GM19452 (cell line): ENCODE results near the gene DPPA2.
"Not testable (repeated sequence)": the region's sequence is repeated elsewhere in the genome, so short reads cannot be mapped to it uniquely, and the experiment has no call there.

Source experiments
- ATAC-seq: cut with Tn5 transposase; IDR thresholded peaks from one replicate; pipeline ENCODE4 v1.9.1; 2021; ENCODE audit not compliant: unreplicated experiment

DPPA2 gene, protein sequence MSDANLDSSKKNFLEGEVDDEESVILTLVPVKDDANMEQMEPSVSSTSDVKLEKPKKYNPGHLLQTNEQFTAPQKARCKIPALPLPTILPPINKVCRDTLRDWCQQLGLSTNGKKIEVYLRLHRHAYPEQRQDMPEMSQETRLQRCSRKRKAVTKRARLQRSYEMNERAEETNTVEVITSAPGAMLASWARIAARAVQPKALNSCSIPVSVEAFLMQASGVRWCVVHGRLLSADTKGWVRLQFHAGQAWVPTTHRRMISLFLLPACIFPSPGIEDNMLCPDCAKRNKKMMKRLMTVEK

DNA sequence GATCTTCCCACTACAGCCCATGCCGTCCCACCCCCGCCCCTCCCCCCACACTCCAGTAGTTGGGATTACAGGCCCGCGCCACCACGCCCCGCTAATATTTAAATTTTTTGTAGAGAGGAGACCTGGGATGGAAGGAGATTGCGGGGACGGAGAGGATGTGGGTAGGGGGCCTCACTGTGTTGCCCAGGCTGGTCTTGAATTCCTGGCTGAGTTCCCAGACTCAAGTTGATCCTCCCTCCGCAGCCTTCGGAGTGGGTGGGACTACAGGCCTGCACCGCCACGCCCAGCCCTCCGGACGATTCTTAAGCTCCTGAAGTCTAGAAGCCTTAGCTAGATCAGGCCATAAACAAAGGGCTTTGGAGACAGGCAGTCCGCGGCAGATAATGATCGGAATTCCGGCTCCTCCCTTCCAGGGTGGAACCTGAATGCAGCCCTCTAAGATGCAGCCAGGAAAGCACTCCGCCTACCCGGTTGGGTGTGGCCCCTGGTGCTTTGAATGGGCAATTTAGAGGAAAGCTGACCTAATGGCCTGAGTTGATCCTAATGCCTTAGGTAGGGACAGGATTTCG is at the start of gene DPPA2:
TSS of gene DPPA2 (minus strand) at position 356 of the 569 bp plus-strand sequence. CDS start 1,975 bp downstream, outside the sequence.
- ATAC-seq = no peak

DNA sequence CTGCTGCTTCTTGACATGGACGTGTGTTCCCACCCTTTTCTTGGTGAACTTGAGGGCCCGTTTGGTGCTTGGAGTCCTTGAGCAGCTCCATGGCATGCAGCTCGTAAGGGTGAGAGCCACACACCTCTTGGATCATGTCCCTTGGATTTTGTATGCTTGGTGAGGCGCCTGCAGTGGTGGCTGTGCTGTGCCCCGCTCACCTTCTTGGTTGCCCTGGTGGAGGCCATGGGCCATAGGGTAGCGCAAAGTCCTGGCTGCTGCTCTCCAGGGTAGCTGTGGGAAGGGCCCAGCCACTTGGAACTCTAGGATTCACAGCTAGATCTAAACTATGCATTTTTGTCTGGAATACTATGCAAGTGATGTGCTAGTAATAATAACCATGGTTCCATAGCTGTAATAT is 47.8 kb upstream of the DPPA2 start:
- ATAC-seq = no peak

DNA sequence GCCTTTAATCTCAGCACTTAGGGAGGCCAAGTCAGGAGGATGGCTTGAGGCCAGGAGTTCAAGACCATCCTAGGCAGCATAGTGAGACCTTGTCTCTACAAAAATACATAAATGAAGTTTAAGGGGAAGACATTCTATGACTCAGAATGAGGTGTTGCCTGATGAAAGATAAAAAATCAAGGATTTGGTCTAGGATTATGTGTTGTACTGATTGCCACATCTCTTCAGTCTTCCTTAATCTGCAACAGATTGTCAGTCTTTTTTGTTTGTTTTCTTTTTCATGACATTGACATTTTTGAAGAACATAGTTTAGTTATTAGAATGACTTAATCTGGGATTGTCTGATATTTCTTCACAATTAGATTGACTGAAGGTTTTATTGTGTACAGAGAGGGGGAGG is 47.3 kb upstream of the DPPA2 start:
- ATAC-seq = no peak

DNA sequence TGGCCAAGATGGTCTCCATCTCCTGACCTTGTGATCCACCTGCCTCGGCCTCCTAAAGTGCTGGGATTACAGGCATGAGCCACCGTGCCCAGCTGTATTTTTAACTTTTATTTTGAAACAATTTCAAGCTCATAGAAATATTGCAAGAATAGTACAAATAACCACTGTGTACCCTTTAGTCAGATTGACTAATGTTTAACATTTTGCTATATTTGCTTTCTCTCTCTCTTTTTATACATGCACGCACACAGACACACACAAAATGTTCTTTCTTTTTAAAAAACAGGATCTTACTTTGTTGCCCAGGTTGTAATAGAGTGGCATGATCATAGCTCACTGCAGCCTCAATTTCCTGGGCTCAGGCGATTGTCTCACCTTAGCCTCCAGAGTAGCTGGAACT is 46.5 kb upstream of the DPPA2 start:
- ATAC-seq = no peak

DNA sequence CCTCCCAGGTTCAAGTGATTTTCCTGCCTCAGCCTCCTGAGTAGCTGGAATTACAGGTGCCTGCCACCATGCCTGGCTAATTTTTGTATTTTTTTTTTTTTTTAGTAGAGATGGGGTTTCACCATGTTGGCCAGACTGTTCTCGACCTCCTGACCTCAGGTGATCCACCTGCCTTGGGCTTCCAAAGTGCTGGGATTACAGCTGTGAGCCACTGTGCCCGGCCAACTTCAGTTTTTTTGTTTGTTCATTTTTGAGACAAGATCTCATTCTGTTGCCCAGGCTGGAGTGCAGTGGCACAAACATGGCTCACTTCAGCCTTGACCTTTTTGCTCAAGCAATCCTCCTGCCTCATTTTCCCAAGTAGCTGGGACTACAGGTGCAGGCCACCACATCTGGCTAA is 42.5 kb upstream of the DPPA2 start:
- ATAC-seq = not testable (repeated sequence)

DNA sequence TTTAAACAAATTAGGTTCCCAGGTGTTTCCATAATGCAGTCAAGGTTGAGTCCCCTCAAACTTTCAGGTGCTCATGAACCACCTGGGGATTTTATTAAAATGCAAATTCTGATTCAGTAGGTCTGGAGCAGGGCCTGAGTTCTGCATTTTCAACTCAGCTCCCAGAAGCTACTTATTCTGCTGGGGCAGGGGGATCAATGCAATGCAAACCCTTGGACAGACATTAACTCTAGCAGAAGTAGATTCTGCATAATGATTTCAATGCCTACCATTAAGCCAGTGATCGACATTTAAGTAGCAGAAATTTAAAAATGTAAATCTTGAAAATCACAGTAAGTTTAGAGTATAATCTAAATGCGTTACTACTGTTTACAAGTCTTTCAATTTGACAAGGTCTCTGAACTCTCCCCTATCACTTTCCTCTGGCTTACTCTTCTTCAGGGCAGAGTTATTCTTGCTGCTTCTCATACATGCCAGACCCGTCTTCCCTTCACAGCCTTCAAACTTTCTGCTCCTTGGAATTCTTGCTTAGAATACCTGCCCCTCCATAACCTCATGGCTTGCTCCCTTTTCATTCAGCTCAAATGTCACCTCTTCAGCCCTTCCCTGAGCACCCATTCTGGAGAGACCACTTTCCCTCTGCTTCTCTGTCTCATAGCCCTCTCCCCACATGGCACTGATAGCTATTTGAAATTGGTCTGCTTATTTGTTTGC is 40.3 kb upstream of the DPPA2 start:
- ATAC-seq = no peak

GRCh38 chr3:109355625-109356441 is 39.5 kb upstream of the DPPA2 start:
- ATAC-seq = no peak

- no peak for ATAC-seq
These were observed 36.7 kb upstream of the DPPA2 start for GRCh38 chr3:109353057-109353456.

DNA sequence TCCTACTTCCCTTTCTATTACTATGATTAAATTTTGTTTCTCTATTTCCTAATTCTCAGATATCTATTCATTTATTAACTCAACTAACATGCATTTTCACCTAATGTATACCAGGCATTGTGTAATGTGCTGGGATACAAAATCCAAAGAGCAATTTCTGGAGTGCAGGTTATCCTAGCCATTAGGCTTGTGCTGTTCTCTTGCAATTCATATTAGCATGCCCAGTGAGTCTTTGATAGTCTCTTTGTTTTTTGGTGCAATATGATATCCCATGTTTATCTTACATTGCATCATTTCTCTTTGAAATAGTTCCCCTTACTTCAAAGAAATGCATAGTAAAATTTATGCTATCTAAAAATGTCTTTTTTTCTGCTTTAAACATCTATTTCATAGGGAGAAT is 34.9 kb upstream of the DPPA2 start:
- no peak for ATAC-seq

GRCh38 chr3:109346770-109347295 is 30.5 kb upstream of the DPPA2 start:
- no peak for ATAC-seq

GRCh38 chr3:109346099-109346498 is 29.8 kb upstream of the DPPA2 start:
- no peak for ATAC-seq

GRCh38 chr3:109339714-109340648 is 23.7 kb upstream of the DPPA2 start:
- ATAC-seq = no peak

- no peak for ATAC-seq
These were observed 22.9 kb upstream of the DPPA2 start for GRCh38 chr3:109339197-109339596.

DNA sequence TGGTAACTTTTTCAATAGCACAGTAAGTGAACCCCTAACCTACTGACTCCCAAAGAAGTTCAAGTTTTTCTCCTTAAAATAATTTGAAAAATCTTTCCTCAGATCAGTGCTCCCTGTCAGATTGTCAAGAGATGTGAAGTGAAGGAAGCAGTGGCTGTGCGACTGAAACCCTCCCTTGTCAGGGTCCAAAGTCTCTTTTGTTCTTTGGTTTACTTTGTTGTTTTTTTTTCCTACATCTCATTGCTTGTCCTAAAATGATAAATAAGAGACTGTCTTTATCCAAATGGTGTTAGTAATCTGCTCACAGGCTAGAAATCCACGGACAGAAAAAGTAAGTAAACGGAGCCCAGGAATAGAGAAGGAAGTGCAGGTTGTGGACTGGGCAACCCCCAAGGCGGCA is 22.0 kb upstream of the DPPA2 start:
- no peak for ATAC-seq

- ATAC-seq = no peak
These were observed 21.1 kb upstream of the DPPA2 start, which contains the start of gene DPPA4 for GRCh38 chr3:109337393-109337792. TSS of gene DPPA4 (minus strand) at chr3:109337546. CDS start at chr3:109337517, 29 bp downstream.

GRCh38 chr3:109336291-109336861 is 20.1 kb upstream of the DPPA2 start:
- ATAC-seq = no peak

DNA sequence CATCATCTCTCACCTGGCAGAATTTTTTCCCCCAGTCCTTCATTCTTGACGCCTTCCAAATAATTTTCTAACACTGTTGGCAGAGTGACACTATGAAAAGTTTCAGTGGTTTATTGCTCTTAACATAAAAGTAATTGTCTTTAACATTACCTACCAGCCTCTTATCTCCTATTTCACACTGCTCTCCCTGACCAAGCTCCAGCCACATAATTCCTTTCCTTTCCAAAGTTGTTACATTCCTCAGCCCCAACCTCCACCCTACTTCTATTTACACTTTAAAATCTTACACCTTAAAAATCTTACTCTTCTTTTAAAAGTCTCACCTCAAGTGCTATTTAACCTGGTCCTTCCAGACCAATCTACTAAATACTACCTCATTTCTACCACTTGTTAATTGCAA is 18.3 kb upstream of the DPPA2 start:
- no peak for ATAC-seq

GRCh38 chr3:109331692-109332091 is 15.4 kb upstream of the DPPA2 start:
- ATAC-seq = no peak

DNA sequence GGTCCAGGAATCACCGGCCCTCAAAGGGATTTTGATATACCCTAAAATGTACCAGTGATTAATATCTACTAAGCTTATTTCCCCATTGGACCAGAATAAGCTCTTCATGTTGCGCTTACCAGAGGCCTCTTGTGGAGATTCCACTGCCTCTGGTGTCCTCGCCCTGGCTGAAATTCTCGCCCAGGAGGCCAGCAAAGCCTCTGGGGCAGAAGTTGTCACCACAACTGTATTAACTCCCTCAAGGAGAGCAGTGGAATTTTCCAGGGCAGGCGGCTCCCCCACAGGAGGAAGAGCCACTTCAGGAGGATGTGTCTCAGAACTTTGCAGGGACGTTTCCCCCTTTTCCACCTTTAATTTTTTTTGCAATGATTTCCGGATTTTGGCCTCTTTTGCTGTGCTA is 14.1 kb upstream of the DPPA2 start:
- no peak for ATAC-seq

GRCh38 chr3:109328202-109328601 is 11.9 kb upstream of the DPPA2 start:
- no peak for ATAC-seq
